A549 treated with ZK216348 at 1 μM for 4 hours (cell line): Measurements from ENCODE around the gene AKT1S1. TPM values are rescaled to one million over a fixed set of nuclear protein-coding genes. Genes with fewer than 3 reads are reported as not detected.

ENCODE experiments used
- total RNA-seq: library from RNA; stranded (reverse); fragments of 200-300 nt; extraction: Qiagen RNA extraction; gene quantifications from 5 replicates; pipeline ENCODE4 v1.2.3, GENCODE V29; 2022; ENCODE audit warnings: low read depth

The AKT1S1 gene
- 64.4 to 121 TPM (median 114 TPM) in 5 replicates for total RNA-seq

GRCh38 chr19:49877020-49877878, at the start of gene AKT1S1, which contains the start of gene TBC1D17:
Gene AKT1S1 (minus strand): TSS chr19:49877355. CDS start chr19:49873295, 4,060 bp downstream.
Gene TBC1D17 (plus strand): TSS chr19:49877702. CDS start chr19:49877724, 22 bp downstream.

GRCh38 chr19:49896863-49897621, 19.9 kb upstream of the AKT1S1 start, which contains the start of gene IL4I1:
Gene IL4I1 (minus strand): TSS chr19:49896887. CDS start chr19:49896160, 727 bp downstream.

DNA sequence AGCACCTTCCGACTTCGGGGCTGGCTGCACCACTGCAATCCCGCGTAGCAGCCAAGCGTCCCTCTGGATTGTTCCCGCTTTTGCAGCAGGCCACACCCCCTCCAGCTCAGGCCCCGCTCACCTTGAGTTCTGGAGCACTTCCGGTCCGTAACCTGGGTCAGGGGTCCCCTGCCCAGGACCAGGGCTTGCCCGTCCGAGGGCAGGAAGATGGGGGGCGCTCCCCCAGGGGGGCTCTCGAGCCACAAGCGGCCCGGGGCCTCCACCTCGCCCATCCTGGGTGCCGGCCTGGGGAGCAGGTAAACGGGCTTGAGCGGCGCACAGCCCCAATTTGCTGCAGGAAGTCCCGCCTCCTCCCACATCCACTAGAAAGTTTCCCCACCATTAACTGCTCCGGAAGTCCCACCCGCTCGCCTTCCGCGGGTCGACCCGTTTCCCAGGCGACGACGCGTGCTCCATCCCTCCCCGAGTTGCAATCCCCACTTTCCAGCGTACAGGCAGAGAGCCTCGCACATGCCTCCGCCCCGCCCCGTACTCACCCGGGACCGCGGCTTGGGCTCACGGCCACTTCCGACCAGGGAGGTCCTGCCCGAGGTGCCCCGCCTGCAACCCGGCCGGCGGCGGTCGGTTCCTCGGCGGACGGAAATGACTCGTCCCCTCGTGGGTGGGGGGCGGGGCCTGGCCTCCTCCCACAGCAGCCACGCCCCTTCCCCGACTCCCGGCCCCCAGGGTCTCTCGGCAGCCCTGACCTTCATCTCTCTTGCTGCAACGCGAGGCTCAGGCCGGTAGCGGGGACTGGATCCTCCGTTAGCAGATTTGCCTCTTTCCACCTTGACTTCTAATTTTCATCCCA, 10.0 kb downstream of the AKT1S1 start, which contains the start of gene PNKP:
Gene PNKP (minus strand): TSS at position 644 of the 850 bp plus-strand sequence. CDS start 372 bp downstream, at position 272.

GRCh38 chr19:49850487-49851342, 26.4 kb downstream of the AKT1S1 start, which contains the start of gene PTOV1:
Gene PTOV1 (plus strand): TSS chr19:49851159.

Other genes with a start within 250 kb of the AKT1S1 start
- gene RRAS, start 237.2 kb downstream of the AKT1S1 start, total RNA-seq = 70.1 to 151 TPM (median 135 TPM) in 5 replicates
- 32.3 to 79.6 TPM (median 75.1 TPM) in 5 replicates for gene SCAF1, start 235.1 kb downstream of the AKT1S1 start, total RNA-seq
- 69.2 to 108 TPM (median 102 TPM) in 5 replicates for gene IRF3, start 211.5 kb downstream of the AKT1S1 start, total RNA-seq
- 49.1 to 71.5 TPM (median 65.4 TPM) in 5 replicates for gene BCL2L12, start 211.4 kb downstream of the AKT1S1 start, total RNA-seq
- gene PRMT1, start 200.1 kb downstream of the AKT1S1 start, total RNA-seq = 329 to 426 TPM (median 425 TPM) in 5 replicates
- gene ADM5, start 187.8 kb downstream of the AKT1S1 start, total RNA-seq = 2.7 to 6.9 TPM (median 5.7 TPM) in 5 replicates
- 11.4 to 14.4 TPM (median 13.4 TPM) in 5 replicates for gene CPT1C, start 186.2 kb downstream of the AKT1S1 start, total RNA-seq
- not detected in 5 replicates for gene TSKS, start 114.0 kb downstream of the AKT1S1 start, total RNA-seq
- 31.7 to 63.3 TPM (median 57.1 TPM) in 5 replicates for gene AP2A1, start 110.4 kb downstream of the AKT1S1 start, total RNA-seq
- 9.3 to 17.9 TPM (median 15.0 TPM) in 5 replicates for gene FUZ, start 64.1 kb downstream of the AKT1S1 start, total RNA-seq
- 39.7 to 74.7 TPM (median 67.0 TPM) in 5 replicates for gene MED25, start 59.1 kb downstream of the AKT1S1 start, total RNA-seq
- gene PTOV1, start 26.2 kb downstream of the AKT1S1 start, total RNA-seq = 98.8 to 160 TPM (median 149 TPM) in 5 replicates
- 30.8 to 60.9 TPM (median 51.4 TPM) in 5 replicates for gene PNKP, start 9.8 kb downstream of the AKT1S1 start, total RNA-seq
- gene TBC1D17, start 347 bp upstream of the AKT1S1 start, total RNA-seq = 16.6 to 25.0 TPM (median 22.9 TPM) in 5 replicates
- gene IL4I1, start 19.5 kb upstream of the AKT1S1 start, total RNA-seq = 0.19 to 0.88 TPM (median 0.64 TPM) in 5 replicates
- gene ATF5, start 51.9 kb upstream of the AKT1S1 start, total RNA-seq = 40.4 to 59.5 TPM (median 52.8 TPM) in 5 replicates
- 60.3 to 101 TPM (median 94.7 TPM) in 5 replicates for gene NUP62, start 52.1 kb upstream of the AKT1S1 start, total RNA-seq
- gene SIGLEC11, start 83.8 kb upstream of the AKT1S1 start, total RNA-seq = 0.08 TPM in 1 of 5 replicates, not detected in the others
- 33.0 to 41.1 TPM (median 38.8 TPM) in 5 replicates for gene VRK3, start 148.0 kb upstream of the AKT1S1 start, total RNA-seq
- 7.7 to 12.9 TPM (median 10.6 TPM) in 5 replicates for gene ZNF473, start 148.7 kb upstream of the AKT1S1 start, total RNA-seq